Activated CD4-positive, alpha-beta T cell treated with anti-CD3 and anti-CD28 coated beads, Interleukin-2, amount 50 U/mL, for 24 hours (primary cell): Measurements from ENCODE around the gene TREML2.
"Not testable (repeated sequence)": the region's sequence is repeated elsewhere in the genome, so short reads cannot be mapped to it uniquely, and the experiment has no call there.

ENCODE experiments used
- DNase-seq, 2 donors: peaks; one replicate each; pipeline ENCODE4 v3.0.0-alpha.2; 2020; ENCODE audit warnings: low read depth in 1 of 2, low spot score in 1 of 2

The TREML2 gene

DNA sequence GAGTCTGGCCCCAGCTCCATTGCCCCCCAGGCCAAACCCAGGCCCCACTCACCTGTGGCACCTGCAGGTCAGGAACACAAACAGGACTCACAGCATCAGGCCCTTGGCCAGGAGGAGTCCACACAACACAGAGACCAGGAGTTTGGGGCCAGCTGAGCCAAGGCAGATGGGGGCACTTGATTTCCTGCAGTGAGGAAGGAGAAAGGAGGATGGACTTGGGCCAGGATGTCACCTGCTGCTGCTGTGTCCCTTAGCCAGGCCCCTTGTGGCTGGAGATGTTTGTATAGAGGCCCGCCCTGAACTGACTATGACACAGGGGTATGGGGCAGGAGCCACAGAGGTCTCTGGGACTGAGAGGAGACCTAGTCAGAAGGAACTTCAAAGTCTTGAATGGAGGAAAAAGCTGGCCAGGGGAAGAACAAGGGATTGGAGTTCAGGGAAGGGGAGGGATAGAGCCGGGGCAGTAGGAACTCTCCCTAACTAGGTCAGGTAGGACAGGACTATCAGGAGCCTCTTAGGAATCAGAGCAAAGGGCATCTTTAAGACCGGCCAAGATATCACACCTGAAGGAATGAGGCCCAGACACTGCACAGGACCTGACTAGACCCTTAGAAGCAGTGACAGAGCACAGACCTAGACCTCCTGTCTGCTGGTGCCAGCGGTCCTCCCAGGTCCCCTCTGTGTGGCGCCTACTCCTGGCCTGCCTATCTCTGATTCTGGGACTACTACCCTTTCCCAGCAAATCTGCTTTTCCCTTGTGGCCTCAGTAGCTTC is 8.8 kb upstream of the TREML2 start:
- no peak for DNase-seq

DNA sequence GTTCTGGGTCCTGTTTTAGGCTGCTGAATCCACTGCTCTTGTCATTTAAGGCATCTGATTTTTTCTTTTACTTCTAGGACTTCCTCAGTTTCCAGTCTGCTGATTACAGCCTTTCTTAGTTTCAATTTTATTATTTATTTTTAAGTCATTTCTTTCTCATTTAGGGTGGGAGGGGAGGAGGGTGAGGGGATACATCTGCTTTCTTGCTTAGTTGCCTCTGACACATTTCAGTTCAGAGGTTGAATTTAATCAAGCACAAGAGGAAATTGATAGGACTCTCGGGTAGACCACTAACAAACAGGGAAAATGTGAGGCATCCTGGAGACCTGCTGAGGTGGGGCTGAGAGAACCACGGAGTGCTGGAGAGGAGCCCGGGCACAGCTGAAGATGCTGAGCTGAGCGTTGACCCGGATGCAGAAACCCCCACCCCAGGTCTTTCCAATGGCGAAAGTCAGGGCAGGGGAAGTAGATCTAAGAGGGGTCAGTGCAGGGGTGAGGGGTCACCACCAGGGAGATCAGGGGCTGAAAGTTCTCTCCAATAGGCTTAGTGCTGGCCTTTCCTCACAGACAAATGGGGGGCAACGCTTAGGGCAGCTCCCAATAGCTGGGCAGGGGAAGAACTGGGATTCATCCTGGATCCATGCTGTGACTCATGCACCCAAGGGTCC is 7.6 kb upstream of the TREML2 start:
- no peak for DNase-seq

DNA sequence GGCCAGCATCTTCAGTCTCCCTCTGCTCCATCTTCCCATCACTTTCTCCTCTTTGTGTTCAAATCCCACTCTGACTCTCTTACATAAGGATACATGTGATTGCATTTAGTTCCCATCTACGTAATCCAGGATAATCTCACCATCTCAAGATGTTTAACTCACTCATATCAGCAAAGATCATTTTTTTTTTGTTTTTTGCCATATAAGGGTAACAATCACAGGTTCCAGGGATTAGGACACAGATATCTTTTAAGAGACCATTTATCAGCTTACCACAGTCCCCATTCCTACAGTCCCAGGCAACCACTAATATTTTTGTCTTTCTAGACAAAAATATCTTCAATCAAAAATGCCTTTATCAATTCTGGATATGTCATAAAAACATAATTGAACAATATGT is 3.2 kb upstream of the TREML2 start:
- DNase-seq, result no peak

DNA sequence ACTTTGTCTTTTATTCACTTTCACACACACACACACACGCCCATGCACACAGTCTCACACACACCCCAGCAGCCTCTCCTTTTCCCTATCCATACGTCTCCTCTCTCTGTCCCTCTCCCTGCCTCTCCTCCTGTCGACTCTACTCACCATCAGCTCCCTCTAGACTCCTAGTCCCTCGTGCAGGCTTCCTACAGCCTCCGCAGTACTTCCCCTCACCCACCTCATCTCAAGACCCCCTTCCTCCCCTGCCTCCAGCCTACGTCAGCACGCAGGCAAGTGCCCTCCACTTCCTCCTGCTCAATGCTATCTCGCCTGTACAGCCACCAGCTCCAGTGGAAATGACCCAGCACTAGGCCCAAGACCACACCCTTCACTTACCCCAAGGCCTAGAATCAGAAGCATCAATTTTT is 820 bp upstream of the TREML2 start:
- no peak for DNase-seq

DNA sequence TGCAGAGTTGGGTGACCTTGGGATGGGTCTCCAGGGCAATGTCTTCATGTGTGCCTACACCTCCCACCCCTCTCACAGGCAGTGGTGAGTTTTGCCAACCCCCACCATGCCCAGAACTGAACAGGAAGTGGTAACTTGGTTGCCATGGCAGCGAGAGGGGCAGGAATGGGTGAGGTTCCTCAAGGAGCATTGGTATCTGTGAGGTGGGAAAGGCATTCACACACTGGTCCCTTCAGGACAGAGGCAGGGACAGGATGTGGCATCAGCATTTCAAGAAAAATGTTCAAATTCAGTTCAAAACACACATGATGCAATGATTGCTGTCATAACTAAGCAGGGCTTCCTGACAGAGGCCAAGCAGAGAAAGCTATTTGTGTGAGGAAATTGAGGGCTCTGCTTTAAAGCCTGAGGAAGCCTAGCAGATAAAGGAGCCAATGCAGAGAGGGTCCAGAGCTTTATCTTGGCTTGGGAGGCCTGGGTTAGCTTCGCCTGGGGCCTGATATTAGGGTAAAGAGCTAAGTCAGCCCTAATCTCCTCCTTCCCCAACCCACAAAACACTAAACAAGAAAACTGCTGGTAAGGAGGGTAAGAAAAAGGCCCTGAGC is 551 bp downstream of the TREML2 start:
- no peak for DNase-seq

DNA sequence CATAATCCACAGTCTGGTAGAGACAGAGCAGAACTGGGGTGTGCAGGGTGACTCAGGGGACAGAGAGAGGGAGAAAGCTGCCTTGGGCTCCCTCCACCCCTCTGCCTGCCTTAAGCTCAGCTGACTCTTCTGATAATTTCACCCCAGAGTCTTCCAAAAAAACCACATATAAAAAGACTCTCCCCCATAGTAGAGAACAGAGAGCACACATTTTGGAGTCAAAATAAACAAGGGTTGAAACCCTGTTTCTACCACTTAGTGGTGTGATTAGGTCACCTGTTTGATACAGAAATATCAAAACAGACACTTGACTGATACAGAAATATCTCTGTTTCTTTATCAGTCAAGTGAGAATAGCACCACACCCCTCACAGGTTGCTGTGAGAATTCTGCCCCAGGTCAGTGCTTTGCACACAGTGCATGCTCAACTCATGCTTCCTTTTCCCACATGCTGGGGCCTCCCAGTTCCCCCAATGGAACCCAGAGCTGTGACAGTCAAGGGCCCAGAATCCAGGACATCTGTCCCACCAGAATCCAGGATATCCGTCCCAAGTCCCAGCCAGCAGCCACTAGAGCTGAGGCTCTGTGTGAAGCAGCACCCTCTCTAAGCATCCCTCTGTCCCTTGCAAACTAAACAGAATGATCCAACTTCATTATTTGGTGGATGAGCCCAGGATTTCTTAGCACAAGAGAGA is 1.2 kb downstream of the TREML2 start:
- DNase-seq, result no peak

DNA sequence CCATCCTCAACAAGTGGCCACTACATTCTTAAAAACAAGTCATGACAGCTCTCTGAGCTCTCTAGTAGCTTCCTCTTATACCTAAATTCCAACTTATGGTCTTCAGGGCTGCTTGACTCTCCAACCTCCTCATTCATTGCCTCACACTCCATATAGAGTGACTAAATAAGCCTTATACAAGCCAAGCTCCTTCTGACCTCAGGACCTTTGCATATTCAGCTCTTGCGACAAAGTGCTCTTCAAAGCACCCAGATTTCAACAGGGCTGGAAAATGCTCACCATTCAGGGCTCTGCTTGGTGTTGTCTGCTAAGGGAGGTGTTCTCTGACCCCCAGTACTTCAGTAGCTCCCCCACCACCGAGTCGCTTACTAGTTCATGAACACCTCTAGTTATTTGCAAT is 3.7 kb downstream of the TREML2 start:
- DNase-seq, result no peak

DNA sequence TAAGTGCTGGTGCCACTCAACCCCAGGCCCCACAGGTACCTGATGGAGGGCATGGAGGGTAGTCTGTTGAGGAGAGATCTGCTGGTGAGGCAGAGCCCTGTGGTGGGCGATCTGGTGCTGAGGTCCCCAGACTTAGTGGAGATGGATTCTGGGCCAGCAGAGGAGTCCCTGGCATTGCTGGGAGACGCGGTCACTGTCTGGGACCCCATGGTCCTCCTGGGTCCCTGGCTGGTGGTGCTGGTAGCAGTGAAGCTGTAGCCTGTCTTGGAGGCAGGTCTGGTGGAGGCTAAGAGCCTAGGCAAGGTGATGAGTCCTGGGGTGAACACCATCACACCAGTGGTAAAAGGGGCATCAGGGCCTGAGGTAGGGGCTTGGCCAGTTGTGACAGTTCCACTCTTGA is 6.6 kb downstream of the TREML2 start:
- DNase-seq, result no peak

DNA sequence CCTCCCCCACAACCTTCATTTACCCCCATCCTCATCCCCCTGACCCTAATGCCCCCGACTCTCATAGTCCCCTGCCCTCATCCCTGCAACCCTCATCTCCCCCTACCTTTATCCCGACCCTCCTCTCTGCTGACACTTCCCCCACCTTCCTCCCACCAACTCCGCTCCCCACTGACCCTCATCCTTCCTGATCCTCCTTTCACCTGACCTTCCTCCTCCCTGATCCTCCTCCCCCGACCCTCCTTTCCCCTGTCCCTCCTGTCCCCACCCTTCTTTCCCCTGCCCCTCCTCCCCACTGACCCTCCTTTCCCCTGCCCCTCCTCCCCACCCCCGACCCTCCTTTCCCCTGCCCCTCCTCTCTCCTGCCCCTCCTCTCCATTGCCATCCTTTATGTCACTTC is 7.1 kb downstream of the TREML2 start:
- no peak for DNase-seq

DNA sequence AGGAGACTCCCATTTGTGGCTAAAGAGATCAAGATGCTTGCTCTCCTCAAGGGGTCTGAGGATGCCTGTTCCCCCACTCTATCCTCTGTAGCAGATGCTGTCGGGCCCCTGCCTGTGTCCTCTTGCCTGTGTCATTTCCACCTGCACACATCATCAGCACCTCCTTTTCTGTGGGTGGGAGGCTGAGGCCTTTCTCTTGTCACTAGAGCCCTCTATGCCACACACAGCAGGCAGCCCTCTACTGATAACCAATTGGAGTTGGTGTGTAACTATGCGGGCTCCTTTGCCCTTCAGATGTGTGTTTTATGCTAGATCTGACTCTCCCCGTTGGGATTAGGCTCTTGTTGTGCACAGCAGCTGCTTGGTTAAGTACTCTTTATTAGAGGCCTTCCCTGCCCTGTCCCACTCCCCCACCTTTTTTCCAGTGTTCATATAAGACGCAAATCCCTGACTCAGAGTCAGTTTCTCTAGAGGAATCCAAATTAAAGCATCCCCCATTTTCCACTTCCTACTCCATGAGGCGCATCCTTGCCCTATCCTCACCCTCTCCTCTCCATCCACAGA is 7.7 kb downstream of the TREML2 start:
- no peak for DNase-seq

DNA sequence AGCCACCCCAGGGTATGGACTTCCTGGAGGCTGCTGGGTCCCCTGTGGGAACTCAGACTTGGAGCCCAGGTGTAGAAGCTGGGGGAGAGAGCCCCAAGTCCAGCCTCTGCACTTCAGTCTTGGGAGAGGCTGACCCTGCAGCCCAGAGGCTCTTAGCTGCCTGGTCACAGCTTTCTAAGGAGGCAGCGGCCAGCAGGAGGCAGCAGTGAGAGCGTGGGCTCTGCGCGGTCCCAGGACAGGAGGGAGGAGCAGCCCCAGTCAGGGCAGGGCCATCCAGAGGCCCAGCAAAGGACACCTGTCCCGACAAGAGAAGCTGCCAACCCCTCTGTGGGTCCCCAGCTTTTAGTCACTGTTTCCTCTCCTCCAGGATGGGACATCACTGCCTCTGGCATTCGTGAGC is 9.4 kb downstream of the TREML2 start:
- no peak for DNase-seq

DNA sequence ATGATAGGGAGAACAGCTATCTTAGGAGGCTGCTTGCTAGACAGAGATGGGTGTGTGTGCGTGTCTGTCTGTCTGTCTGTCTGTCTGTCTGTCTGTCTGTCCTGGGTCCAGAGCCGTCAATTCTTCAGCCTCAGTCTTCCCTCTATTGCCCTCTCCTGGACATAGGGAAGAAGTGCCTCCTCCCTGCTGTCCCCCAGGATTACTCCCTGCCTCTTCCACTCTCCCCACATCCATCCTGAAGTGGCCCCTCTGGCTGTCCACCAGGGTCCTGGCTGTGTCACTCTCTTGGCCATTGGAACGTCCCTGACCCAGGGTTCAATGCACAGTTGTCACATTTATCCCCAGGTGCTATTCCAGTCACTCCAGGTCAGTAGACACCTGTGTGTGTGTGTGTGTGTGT is 10.2 kb downstream of the TREML2 start:
- DNase-seq, result no peak

DNA sequence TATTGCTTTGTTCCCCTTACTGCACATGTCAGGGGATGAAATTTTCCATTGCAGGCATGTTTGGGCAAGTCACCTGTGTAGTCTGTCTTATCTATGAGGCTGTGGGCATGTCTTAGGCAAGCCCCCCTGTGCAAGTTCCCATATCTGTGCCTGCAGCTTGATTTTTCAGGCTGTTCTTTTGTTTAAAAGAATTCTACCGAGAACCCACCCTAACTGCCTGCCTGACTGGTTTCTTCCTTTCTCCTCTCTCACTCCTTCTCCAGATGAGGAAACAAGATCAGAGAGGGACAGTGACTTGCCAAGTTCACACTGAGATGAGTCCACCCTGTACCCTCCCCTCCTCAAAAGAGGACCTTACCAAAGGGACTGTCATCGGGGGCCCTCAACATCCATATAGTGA is 11.0 kb downstream of the TREML2 start:
- no peak for DNase-seq

DNA sequence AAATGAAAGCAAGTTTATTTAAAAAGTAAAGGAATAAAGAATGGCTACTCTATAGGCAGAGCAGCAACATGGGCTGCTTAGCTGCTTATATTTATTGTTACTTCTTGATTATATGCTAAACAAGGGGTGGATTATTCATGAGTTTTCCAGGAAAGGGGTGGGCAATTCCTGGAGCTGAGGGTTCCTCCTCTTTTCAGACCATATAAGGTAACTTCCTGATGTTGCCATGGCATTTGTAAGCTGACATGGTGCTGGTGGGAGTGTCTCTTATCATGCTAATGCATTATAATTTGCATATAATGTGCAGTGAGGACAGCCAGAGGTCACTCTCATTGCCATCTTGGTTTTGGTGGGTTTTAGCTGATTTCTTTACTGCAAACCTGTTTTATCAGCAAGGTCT is 11.9 kb downstream of the TREML2 start:
- DNase-seq, result not testable (repeated sequence)

DNA sequence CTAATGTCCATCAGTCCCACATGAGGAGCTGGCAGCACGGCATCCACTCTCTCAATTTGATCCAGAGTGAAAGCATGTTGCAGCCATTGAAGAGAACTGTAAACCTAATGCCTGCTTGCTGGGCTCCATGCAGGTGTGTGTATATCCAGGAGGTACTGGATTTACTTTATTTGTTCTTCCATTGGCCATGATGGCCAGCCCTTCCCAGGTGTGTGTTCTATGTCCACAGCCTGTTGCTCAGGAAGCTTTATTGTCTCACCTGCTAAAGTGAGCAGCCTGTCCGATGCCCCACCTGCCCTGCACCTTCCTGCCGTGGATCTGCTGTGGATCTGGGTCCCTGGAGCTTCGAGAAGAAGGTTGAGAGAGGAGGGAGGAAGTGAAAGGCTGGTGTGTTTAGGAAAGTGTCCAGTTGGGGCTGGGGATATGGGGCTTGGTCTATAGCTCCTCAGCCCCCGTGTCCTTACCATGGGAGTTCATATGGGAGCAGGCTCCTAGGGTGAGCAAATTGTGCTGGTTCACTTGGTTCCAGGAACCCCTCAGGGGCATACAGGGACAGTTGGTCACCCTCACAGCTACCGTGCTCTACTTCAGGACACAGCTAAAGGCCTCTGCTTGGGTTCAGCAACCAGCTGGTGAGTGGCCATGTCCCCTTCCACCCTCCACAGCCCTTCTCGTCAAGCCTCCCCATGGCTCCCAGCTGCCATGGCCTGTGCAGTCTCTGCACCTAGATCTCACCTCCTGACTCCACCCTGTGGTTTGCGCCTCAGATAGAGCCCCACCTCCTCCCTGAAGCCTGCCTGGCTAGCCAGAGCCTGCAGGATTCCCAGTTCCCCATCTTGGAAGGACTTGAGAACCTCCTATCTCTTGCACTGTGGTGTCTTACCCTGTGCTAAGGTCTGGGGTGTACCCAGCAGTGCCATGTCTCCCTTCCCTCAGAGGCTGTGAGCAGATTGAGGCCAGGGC is 12.7 kb downstream of the TREML2 start:
- no peak for DNase-seq

DNA sequence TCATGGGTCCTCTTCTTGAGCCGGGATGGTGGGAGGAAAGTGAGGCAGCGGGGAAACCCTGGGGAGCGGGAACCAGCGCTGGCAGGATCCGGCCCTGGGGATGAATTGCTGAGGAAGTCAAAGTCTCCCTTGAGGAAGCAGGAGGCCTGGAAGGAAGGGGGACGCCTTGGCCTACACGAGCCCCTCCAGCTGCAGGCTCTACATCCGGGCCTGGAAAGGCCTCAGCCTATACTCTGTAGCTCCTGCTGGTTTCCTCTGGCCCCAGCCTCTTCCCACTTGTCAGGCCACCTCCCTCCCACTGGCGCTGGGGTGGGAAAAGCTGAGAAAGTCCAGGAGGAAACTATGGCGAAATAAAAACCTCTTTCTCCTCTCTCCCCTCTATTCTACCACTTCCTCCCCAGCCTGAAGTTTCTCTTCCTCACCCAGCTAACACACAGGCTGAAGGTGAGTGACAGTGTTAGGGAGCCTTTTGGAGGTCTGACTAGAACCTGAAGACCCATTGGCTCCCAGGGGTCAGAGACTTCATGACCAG is 14.9 kb downstream of the TREML2 start:
- DNase-seq, result no peak

DNA sequence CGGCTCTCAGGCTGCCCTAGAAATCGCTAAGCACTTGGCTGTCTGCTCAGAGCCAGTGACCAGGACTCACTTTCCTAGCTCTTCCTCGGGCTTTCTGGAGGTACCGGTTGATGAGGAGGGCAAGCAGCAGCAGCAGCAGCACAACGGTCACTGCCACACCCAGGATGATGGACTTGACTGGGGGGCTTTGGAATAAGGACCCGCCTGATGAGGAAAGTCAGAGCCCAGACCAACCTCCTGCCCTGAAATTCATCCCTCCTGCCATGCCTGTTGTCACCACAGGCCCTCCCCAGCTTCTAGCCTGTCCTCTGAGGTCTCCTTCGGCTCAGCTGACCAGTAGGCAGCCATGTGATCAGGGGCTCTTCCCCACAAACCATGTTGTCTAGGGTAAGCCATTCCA is 16.2 kb downstream of the TREML2 start:
- DNase-seq, result no peak

DNA sequence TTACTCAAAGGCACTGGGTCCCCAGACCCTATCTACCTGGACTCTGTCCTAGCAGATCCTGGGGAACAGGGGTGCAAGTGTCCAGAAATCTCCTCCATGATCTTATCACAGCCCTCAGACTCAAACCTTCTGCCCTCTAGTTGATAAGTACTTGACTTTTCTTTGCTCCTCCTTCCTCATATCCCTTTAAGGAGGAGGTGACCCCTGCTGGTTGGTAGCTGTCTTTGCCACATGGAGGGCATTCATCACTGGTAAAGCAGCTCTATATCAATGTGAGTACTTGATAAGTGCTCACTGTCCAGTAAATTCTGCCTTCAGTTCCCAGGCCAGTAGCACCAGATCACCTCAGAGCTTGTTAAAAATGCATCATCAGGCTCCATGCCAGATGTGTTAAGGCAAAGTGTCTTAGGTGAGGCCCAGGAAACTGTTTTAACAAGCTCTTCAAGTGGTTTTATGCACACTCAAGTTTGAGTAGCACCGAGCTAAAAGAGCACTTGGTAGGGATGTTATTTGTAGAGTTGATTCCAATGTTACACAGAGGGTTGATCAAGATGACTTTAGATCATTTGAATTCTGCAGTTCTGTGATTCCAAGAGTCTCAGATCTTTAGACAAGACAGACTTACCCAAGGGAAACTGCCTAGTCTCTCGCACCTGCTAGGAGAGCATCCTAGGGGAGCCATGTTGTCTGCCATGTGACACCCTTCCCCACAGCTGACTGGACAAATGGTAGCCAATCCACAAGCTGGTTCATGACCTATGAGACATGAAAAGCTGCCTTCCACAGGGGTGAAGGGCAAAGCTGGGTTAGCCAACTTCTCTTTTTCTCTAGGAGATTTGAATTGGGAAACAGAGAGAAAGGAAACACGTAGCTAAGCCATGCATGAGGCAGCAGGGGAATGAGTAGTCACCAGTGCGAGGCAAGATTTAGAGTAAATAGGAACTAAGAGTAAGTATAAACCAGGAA is 18.6 kb downstream of the TREML2 start:
- peak in 1 of 2 donors; percentile 46 for DNase-seq

DNA sequence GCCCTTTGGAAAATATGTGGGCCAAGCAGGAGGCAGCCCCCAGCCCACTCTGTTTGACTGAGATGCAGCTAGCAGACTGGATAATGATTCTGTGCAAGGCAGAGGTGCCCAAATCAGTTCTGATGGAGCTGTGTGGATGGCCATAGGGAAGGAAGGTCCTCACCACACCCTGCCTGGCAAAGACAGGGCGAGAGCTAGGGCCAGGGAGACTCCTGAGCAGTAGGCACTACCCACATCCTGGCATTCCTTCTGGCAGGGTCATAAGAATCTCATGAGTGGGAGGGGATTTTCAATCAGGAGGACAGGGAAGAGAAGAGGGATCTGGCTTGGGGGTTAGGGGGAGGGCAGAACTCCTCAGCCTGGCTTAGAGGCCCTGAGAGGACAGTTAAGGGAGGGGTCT is 19.4 kb downstream of the TREML2 start:
- no peak for DNase-seq
